ENCODE measurements around the gene PLEKHA1.

The PLEKHA1 gene

GRCh38 chr10:122374237-122374858, at the start of gene PLEKHA1:
Gene PLEKHA1 (plus strand): TSS chr10:122374708. CDS start chr10:122393201, 18,493 bp downstream.
- peak; percentile 93 for DNase-seq (ENCODE audit: low read depth)

GRCh38 chr10:122325235-122325634, 49.3 kb upstream of the PLEKHA1 start:
- DNase-seq (ENCODE audit: low read depth), result no peak

- DNase-seq (ENCODE audit: low read depth), result no peak
Observed at GRCh38 chr10:122326385-122326784, 48.1 kb upstream of the PLEKHA1 start.

GRCh38 chr10:122326806-122327205, 47.7 kb upstream of the PLEKHA1 start:
- no peak for DNase-seq (ENCODE audit: low read depth)

- no peak for DNase-seq (ENCODE audit: low read depth)
Observed at GRCh38 chr10:122327237-122328206, 47.0 kb upstream of the PLEKHA1 start.

GRCh38 chr10:122328676-122329075, 45.8 kb upstream of the PLEKHA1 start:
- DNase-seq (ENCODE audit: low read depth), result no peak

- no peak for DNase-seq (ENCODE audit: low read depth)
Observed at GRCh38 chr10:122329416-122329815, 45.1 kb upstream of the PLEKHA1 start.

GRCh38 chr10:122331100-122331499, 43.4 kb upstream of the PLEKHA1 start:
- no peak for DNase-seq (ENCODE audit: low read depth)

- no peak for DNase-seq (ENCODE audit: low read depth)
Observed at GRCh38 chr10:122331615-122332446, 42.7 kb upstream of the PLEKHA1 start.

- no peak for DNase-seq (ENCODE audit: low read depth)
Observed at GRCh38 chr10:122333037-122333436, 41.5 kb upstream of the PLEKHA1 start.

GRCh38 chr10:122336332-122336731, 38.2 kb upstream of the PLEKHA1 start:
- no peak for DNase-seq (ENCODE audit: low read depth)

GRCh38 chr10:122336961-122337360, 37.5 kb upstream of the PLEKHA1 start:
- DNase-seq (ENCODE audit: low read depth), result no peak

GRCh38 chr10:122338609-122339441, 35.7 kb upstream of the PLEKHA1 start:
- DNase-seq (ENCODE audit: low read depth), result no peak

GRCh38 chr10:122341141-122341810, 33.2 kb upstream of the PLEKHA1 start:
- no peak for DNase-seq (ENCODE audit: low read depth)

GRCh38 chr10:122342293-122343134, 32.0 kb upstream of the PLEKHA1 start:
- peak; percentile 42 for DNase-seq (ENCODE audit: low read depth)

GRCh38 chr10:122343135-122343800, 31.2 kb upstream of the PLEKHA1 start:
- no peak for DNase-seq (ENCODE audit: low read depth)

- no peak for DNase-seq (ENCODE audit: low read depth)
Observed at GRCh38 chr10:122343936-122344335, 30.6 kb upstream of the PLEKHA1 start.

- no peak for DNase-seq (ENCODE audit: low read depth)
Observed at GRCh38 chr10:122344741-122345258, 29.7 kb upstream of the PLEKHA1 start.

- DNase-seq (ENCODE audit: low read depth), result no peak
Observed at GRCh38 chr10:122346326-122346950, 28.1 kb upstream of the PLEKHA1 start.
